ENCODE results near the gene NRIP1.

- TF ChIP-seq CTCF (IDR thresholded peaks at IDR 0.05) (no peak), POLR2AphosphoS5 (IDR thresholded peaks at IDR 0.05; ENCODE audit: low read depth, low read length) (no peak), REST (IDR thresholded peaks at IDR 0.05; ENCODE audit: insufficient read depth in 1 of 2, low read depth in 2 of 2, low read length in 1 of 2) (no peak), SIN3A (IDR thresholded peaks at IDR 0.05; ENCODE audit: borderline replicate concordance, insufficient read depth, low read depth, low read length) (no peak), TCF7L2 (IDR thresholded peaks at IDR 0.05; ENCODE audit: low read depth, low read length) (no peak)
Measured at GRCh38 chr21:14911351-14911750, 153.4 kb downstream of the NRIP1 start.
